ENCODE results near the gene EFHD2. TPM values are rescaled to one million over a fixed set of nuclear protein-coding genes. Genes with fewer than 3 reads are reported as not detected.
A peak's percentile ranks its signal among the peaks of the same experiment; 100 is the strongest.

The EFHD2 gene, protein sequence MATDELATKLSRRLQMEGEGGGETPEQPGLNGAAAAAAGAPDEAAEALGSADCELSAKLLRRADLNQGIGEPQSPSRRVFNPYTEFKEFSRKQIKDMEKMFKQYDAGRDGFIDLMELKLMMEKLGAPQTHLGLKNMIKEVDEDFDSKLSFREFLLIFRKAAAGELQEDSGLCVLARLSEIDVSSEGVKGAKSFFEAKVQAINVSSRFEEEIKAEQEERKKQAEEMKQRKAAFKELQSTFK
- total RNA-seq (2014; rRNA removed): 192 and 271 TPM in 2 replicates
- Bru-seq, nascent RNA: percentile 64 among the genes with signal in this experiment
- BruChase-seq, experiment 1, labeled RNA remaining after a 6-hour chase: percentile 80 among the genes with signal in this experiment
- BruChase-seq, experiment 2, labeled RNA remaining after a 2-hour chase: percentile 63 among the genes with signal in this experiment
- long read RNA-seq, transcript EFHD2-201 (4 exons, 2,419 nt): major isoform, 89 of 180 reads
- long read RNA-seq, partial matches to known transcripts: 6 of 180 reads
- long read RNA-seq, other reads (novel, unspliced or antisense): 85 of 180 reads

DNA sequence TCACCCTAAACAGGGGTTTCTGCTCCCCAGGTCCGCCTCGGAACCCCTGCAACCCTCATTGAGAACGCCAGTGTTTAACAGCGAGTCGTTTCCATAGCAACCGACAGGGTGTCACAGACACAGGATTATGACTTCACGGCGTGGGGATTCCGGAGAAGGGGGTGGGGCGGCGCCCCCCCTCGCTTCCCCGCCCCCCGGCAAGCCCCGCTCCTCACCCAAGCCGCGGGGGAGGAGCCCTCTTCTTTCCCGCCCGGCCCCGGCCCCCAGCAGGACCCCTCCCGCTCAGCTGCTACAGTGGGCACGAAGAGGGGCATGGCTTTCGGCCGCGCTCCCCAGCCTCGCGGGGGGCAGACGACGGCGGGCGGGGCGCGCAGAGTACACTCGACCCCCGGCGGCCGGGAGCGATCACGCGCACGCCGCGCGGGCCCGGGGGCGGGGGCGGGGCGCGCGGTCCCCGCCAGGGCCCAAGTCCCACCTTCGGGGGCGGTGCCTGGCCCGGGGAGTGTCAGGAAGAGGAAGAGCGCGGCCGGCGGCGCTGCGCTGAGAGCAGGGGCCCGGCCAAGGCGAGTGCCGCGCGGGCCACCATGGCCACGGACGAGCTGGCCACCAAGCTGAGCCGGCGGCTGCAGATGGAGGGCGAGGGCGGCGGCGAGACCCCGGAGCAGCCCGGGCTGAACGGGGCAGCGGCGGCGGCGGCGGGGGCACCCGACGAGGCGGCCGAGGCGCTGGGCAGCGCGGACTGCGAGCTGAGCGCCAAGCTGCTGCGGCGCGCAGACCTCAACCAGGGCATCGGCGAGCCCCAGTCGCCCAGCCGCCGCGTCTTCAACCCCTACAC is at the start of gene EFHD2:
EFHD2 (plus strand) TSS at position 501 of the 835 bp plus-strand sequence; CDS start at position 585, 84 bp downstream.
- ChIA-PET POLR2A (ENCODE audit: unreplicated experiment) (no interaction called here), CTCF (no interaction called here)
- peak within 1 kb of the TSS; percentile 99 for H3K4me2 ChIP-seq (ENCODE audit: low read length)
- peak within 1 kb of the TSS; percentile 70 for H2AFZ ChIP-seq (ENCODE audit: low read length)
- H3K9me2 ChIP-seq (replicated peaks; ENCODE audit: low read length): no peaks in the 10 kb centered on the region
- H4K20me1 ChIP-seq (ENCODE audit: low read length): peaks cover 27% of the 10 kb centered on the region
- H3K27me3 ChIP-seq (ENCODE audit: low read length): no peaks in the 10 kb centered on the region
- peak within 1 kb of the TSS; percentile 50 for H3K27ac ChIP-seq (ENCODE audit: low read length)
- peak within 1 kb of the TSS; percentile 100 for H3K4me3 ChIP-seq (ENCODE audit: low read length)
- H3K4me1 ChIP-seq (ENCODE audit: insufficient read depth, low read length): peaks cover 46% of the 10 kb centered on the region
- H3K36me3 ChIP-seq (ENCODE audit: low read depth, low read length): peaks cover 7% of the 10 kb centered on the region
- TF ChIP-seq, protein P1, sequence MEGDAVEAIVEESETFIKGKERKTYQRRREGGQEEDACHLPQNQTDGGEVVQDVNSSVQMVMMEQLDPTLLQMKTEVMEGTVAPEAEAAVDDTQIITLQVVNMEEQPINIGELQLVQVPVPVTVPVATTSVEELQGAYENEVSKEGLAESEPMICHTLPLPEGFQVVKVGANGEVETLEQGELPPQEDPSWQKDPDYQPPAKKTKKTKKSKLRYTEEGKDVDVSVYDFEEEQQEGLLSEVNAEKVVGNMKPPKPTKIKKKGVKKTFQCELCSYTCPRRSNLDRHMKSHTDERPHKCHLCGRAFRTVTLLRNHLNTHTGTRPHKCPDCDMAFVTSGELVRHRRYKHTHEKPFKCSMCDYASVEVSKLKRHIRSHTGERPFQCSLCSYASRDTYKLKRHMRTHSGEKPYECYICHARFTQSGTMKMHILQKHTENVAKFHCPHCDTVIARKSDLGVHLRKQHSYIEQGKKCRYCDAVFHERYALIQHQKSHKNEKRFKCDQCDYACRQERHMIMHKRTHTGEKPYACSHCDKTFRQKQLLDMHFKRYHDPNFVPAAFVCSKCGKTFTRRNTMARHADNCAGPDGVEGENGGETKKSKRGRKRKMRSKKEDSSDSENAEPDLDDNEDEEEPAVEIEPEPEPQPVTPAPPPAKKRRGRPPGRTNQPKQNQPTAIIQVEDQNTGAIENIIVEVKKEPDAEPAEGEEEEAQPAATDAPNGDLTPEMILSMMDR (conservative IDR thresholded peaks at IDR 0.05; ENCODE audit: low read depth, low read length): no peak
- TF ChIP-seq EZH2 (IDR thresholded peaks at IDR 0.05; ENCODE audit: low read length, unreplicated experiment): no peak
- no TSS peak for BruUV-seq (replicated peaks)
- peak; percentile 80 for DNase-seq
- no peaks in the 10 kb centered on the region for H3K9me3 ChIP-seq (ENCODE audit: low read length)
- H3F3A ChIP-seq (ENCODE audit: low read length, unreplicated experiment): no peaks in the 10 kb centered on the region
- ATAC-seq: peak; percentile 84
- intact Hi-C loops (cut with micrococcal nuclease): loop anchor here (1.0 kb wide), 2 partner anchors 8 to 24 kb away; no protein-coding TSS in a partner anchor
- H3K79me2 ChIP-seq (ENCODE audit: low read length): peaks cover 48% of the 10 kb centered on the region
- peak within 1 kb of the TSS; percentile 95 for H3K9ac ChIP-seq (ENCODE audit: low read length)

DNA sequence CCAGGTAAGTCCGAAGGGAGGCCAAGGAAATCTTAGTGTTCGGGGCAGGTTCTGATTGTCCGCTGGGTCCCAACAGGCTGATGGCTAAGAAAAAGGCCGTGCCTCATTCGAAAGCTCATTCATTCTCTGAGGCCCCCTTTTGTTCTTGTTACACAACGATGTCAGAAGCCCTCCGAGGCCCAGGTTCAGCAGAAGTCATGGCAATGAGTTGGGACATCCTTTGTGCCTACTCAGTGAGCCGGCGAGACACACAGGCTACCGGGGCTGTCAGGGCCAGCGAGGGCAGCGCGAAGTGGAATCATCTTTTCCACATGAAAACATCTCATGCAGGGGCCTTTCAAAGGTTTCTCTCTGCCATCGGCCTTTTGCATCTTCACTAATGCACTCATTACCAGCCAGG is 49.0 kb upstream of the EFHD2 start:
- ATAC-seq (no peak), DNase-seq (no peak)
- ChIA-PET CTCF (interaction anchor here (0.6 kb wide), 1 partner anchor 23 kb away, joined by 4 read pairs; no protein-coding TSS in a partner anchor), POLR2A (ENCODE audit: unreplicated experiment) (no interaction called here)
- Histone ChIP-seq H3K27ac (ENCODE audit: low read length) (no peak overlapping the region), H3K4me2 (ENCODE audit: low read length) (no peak overlapping the region), H3K9me3 (ENCODE audit: low read length) (no peaks in the 10 kb centered on the region), H3F3A (ENCODE audit: low read length, unreplicated experiment) (no peaks in the 10 kb centered on the region), H3K9me2 (replicated peaks; ENCODE audit: low read length) (no peaks in the 10 kb centered on the region), H3K4me1 (ENCODE audit: insufficient read depth, low read length) (peaks cover 21% of the 10 kb centered on the region), H4K20me1 (ENCODE audit: low read length) (no peaks in the 10 kb centered on the region), H3K4me3 (ENCODE audit: low read length) (no peak overlapping the region), H3K9ac (ENCODE audit: low read length) (no peak overlapping the region), H3K79me2 (ENCODE audit: low read length) (no peaks in the 10 kb centered on the region), H3K27me3 (ENCODE audit: low read length) (no peaks in the 10 kb centered on the region), H2AFZ (ENCODE audit: low read length) (no peak overlapping the region), H3K36me3 (ENCODE audit: low read depth, low read length) (no peaks in the 10 kb centered on the region)
- no TSS peak for BruUV-seq (replicated peaks)
- intact Hi-C loops (cut with micrococcal nuclease): no loop called here
- TF ChIP-seq, protein P1 (conservative IDR thresholded peaks at IDR 0.05; ENCODE audit: low read depth, low read length): no peak
- no peak for TF ChIP-seq EZH2phosphoT487 (IDR thresholded peaks at IDR 0.05; ENCODE audit: borderline replicate concordance, low read length)
